GM18505 (cell line): Measurements from ENCODE around the gene MET.

Experiments used
- ATAC-seq: cut with Tn5 transposase; IDR thresholded peaks from one replicate; pipeline ENCODE4 v1.9.1; 2021; ENCODE audit not compliant: unreplicated experiment
- POLR2A ChIP-seq: IDR thresholded peaks from 4 replicates; pipeline ENCODE4 v1.6.1; 2011; ENCODE audit warnings: borderline replicate concordance; ENCODE audit not compliant: insufficient read depth, insufficient read length; ENCODE audit errors: extremely low read depth

The MET gene

GRCh38 chr7:116697761-116698160 is 25.8 kb downstream of the MET start:
- TF ChIP-seq POLR2A: no peak
- ATAC-seq: no peak

DNA sequence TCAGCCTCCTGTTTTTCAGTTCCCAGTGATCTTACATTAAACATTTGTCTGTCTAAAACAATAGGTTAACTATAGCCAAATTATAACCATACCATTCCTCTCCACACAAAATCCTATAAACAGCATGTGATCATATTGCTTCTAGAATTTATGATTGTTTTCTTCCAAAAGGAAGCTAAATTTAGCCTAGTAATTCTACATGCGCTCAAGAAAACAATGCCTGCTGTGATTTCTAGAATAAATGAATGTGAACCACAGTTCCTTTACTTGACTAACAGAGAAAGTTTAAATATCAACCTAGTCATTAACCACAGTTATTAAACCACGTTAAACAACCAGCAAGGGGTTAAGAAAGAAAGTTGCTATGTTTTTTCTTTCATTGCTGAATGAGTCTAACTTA is 26.4 kb downstream of the MET start:
- no peak for TF ChIP-seq POLR2A
- ATAC-seq: no peak

DNA sequence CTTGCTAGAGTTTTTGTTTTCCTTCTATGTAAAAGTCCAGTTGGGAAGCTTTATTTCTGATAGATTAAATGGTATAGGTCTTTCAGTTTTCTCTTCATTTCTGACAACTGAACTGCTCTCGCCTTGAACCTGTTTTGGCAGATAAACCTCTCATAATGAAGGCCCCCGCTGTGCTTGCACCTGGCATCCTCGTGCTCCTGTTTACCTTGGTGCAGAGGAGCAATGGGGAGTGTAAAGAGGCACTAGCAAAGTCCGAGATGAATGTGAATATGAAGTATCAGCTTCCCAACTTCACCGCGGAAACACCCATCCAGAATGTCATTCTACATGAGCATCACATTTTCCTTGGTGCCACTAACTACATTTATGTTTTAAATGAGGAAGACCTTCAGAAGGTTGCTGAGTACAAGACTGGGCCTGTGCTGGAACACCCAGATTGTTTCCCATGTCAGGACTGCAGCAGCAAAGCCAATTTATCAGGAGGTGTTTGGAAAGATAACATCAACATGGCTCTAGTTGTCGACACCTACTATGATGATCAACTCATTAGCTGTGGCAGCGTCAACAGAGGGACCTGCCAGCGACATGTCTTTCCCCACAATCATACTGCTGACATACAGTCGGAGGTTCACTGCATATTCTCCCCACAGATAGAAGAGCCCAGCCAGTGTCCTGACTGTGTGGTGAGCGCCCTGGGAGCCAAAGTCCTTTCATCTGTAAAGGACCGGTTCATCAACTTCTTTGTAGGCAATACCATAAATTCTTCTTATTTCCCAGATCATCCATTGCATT is 27.1 kb downstream of the MET start:
- no peak for TF ChIP-seq POLR2A
- no peak for ATAC-seq

DNA sequence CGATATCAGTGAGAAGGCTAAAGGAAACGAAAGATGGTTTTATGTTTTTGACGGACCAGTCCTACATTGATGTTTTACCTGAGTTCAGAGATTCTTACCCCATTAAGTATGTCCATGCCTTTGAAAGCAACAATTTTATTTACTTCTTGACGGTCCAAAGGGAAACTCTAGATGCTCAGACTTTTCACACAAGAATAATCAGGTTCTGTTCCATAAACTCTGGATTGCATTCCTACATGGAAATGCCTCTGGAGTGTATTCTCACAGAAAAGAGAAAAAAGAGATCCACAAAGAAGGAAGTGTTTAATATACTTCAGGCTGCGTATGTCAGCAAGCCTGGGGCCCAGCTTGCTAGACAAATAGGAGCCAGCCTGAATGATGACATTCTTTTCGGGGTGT is 27.7 kb downstream of the MET start:
- no peak for ATAC-seq
- TF ChIP-seq POLR2A: no peak

GRCh38 chr7:116702046-116702785 is 30.2 kb downstream of the MET start:
- no peak for TF ChIP-seq POLR2A
- no peak for ATAC-seq

DNA sequence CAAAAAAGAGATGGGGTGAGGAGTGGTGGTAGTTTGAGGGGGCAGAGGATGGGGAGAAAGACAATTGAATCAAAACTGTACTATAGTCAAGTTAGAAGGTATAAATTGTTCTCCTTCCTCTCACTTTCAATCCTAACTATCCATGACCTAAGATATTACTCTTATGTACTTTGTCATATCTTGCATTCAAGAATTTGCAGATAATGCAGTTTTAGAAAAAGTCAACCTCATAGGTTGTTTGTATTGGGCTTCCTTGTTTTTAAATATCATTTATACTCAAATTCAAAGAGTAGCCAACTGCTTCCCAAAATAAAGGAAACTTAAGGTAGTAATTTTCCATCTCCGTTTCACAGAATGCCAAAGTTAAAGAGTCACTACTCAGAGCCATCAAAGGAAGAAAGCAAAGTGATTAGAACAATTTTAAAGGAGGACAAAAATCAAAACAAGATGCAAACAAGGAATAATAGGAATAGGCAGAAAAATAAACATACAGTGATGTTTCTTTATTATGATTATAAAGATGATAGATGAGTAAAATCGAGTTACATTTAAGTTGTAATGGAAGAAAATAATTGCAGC is 32.7 kb downstream of the MET start:
- no peak for TF ChIP-seq POLR2A
- no peak for ATAC-seq

- no peak for ATAC-seq
- no peak for TF ChIP-seq POLR2A
Observed at GRCh38 chr7:116705419-116705818, 33.4 kb downstream of the MET start.

- TF ChIP-seq POLR2A: no peak
- no peak for ATAC-seq
Observed at GRCh38 chr7:116706668-116707126, 34.7 kb downstream of the MET start.

GRCh38 chr7:116707289-116707688 is 35.3 kb downstream of the MET start:
- ATAC-seq: no peak
- TF ChIP-seq POLR2A: no peak

GRCh38 chr7:116708248-116708647 is 36.3 kb downstream of the MET start:
- no peak for TF ChIP-seq POLR2A
- ATAC-seq: no peak

DNA sequence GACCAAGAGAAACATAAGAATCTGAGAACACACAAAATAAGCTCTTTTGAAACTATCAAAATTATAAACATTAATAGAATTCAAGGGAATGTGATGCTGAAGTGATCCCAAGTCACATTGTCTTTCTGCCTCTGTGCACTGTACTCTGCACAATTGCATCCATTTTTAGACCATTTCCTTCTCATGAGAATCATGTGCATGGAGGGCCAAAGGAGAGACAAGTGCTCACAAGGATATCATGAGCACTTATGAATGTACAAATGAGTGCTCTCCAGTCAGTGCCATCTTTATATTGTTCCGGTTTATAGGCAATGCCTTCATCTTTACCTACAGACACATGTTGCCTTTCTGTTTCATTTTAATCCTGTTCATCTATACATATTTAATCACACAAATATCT is 36.9 kb downstream of the MET start:
- no peak for TF ChIP-seq POLR2A
- no peak for ATAC-seq

DNA sequence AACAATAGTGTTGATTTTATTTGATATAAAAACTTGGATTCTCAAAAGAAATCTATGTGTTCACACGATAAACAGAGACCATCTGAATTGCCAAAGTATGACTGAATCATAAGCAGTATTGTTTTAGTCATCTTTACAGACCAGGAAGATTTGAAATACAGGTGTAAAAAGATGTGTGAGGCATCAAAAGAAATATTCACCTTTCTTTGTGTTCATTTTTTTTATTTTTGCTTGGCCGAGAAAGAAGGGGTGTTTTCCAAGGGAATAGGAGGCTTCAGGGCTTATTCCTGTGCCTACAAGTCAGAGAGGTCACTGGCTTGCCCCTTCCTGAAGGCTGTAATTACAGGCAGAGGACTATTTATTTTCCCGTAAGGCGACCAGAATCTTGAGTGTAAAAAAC is 37.3 kb downstream of the MET start:
- no peak for TF ChIP-seq POLR2A
- no peak for ATAC-seq

DNA sequence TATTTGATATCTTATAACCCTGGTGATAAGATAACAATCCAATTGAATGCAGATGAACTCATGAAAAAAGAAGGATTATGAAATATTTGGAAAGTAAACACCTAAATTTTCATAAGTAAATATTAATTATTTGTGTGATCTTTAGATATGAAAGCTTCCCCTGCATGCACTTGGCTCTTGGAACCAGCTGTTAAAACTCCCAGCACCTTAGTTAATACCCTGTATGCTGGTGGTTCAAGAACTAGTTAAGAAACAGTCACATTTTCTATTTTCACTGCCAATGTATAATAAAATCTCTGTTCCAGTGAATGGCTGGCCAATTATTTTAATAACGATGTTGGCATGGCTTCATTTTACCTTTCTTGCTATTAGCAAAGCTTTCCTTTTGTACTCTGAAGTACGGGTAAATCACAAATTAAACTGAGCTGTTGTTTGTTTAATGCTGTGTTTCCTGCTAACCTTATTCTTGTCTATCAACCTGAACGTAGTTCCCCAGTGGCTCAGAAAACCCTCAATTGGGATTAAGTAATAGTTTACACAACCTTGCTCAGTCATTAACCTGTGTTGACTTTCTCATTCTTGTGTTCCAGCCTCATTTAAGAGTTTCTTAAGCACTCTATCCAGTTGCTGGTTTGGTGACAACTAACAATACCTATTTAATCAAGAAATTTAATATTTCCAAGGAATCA is 38.9 kb downstream of the MET start:
- no peak for TF ChIP-seq POLR2A
- ATAC-seq: no peak

DNA sequence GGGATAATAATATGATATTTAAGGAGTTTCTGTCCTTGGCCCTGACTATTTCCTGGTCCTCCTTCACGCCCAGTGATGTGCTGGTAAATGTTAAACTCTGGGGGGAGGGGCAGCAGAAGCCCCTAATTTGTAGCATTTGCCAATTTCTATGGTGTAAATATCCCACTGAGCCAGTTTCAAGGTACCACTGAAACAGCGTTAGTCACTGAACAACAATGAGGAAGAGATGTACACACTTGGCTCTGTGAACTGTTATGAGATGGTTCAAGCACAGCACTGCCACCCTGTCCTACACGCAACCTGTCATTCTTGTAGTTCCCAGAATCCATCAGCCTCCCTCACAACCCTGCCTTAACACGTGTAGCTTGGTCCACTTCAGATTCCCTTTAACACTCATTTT is 39.8 kb downstream of the MET start:
- ATAC-seq: no peak
- no peak for TF ChIP-seq POLR2A

- no peak for TF ChIP-seq POLR2A
- no peak for ATAC-seq
Observed at GRCh38 chr7:116713500-116713899, 41.5 kb downstream of the MET start.
